GM12878 (cell line): ENCODE data around the gene MIA3. TPM values are rescaled to one million over a fixed set of nuclear protein-coding genes. Genes with fewer than 3 reads are reported as not detected.

Experiments
- ATF7 ChIP-seq: fragments of 450-650 bp; IDR thresholded peaks from 2 replicates; pipeline ENCODE4 v1.6.1; 2016; ENCODE audit warnings: low read depth, mild to moderate bottlenecking
- CBX5 ChIP-seq: sonication (generic); IDR thresholded peaks from 2 replicates; pipeline ENCODE4 v1.6.1; 2016; ENCODE audit warnings: low read depth, moderate library complexity, mild to moderate bottlenecking, inconsistent platforms
- E4F1 ChIP-seq: fragments of 450-650 bp; IDR thresholded peaks from 2 replicates; pipeline ENCODE4 v1.6.1; 2018; ENCODE audit warnings: borderline replicate concordance, mild to moderate bottlenecking; ENCODE audit not compliant: partially characterized antibody
- FOXM1 ChIP-seq: IDR thresholded peaks from 2 replicates; pipeline ENCODE4 v1.6.1; 2012; ENCODE audit warnings: low read depth, mild to moderate bottlenecking, inconsistent platforms, low read length, moderate library complexity
- MYB ChIP-seq: fragments of 150-350 bp; IDR thresholded peaks from 2 replicates; pipeline ENCODE4 v1.6.1; 2014; ENCODE audit warnings: mild to moderate bottlenecking, low read depth, low read length, borderline replicate concordance
- PML ChIP-seq: IDR thresholded peaks from 2 replicates; pipeline ENCODE4 v1.6.1; 2012; ENCODE audit warnings: low read length, inconsistent platforms
- POU2F2 ChIP-seq: IDR thresholded peaks from 3 replicates; pipeline ENCODE4 v1.6.1; 2011; ENCODE audit warnings: low read depth, mild to moderate bottlenecking, low read length, borderline replicate concordance
- SKIL ChIP-seq: fragments of 450-650 bp; IDR thresholded peaks from 2 replicates; pipeline ENCODE4 v1.6.1; 2017; ENCODE audit warnings: mild to moderate bottlenecking, low read depth, inconsistent platforms; ENCODE audit not compliant: poor library complexity, severe bottlenecking
- SRF ChIP-seq, 2 experiments: IDR thresholded peaks; 2 replicates each; pipeline ENCODE4 v1.6.1; 2011; ENCODE audit warnings: low read depth in 2 of 2, low read length in 2 of 2, mild to moderate bottlenecking in 1 of 2, moderate library complexity in 1 of 2
- TAF1 ChIP-seq: IDR thresholded peaks from 2 replicates; pipeline ENCODE4 v1.6.1; 2011; ENCODE audit warnings: mild to moderate bottlenecking, low read depth, low read length, borderline replicate concordance
- TBL1XR1 ChIP-seq: IDR thresholded peaks from 2 replicates; pipeline ENCODE4 v1.6.1; 2012; ENCODE audit warnings: low read depth, low read length, improper control_type of control experiment
- TCF3 ChIP-seq: IDR thresholded peaks from 2 replicates; pipeline ENCODE4 v1.6.1; 2012; ENCODE audit warnings: low read depth, mild to moderate bottlenecking, low read length, borderline replicate concordance; ENCODE audit not compliant: insufficient read depth
- ZNF217 ChIP-seq: fragments of 450-650 bp; IDR thresholded peaks from 2 replicates; pipeline ENCODE4 v1.6.1; 2017; ENCODE audit warnings: antibody characterized with exemption, mild to moderate bottlenecking
- ZNF592 ChIP-seq: fragments of 450-650 bp; IDR thresholded peaks from 2 replicates; pipeline ENCODE4 v1.6.1; 2017; ENCODE audit warnings: mild to moderate bottlenecking, moderate library complexity
- ZNF687 ChIP-seq: fragments of 450-650 bp; IDR thresholded peaks from 2 replicates; pipeline ENCODE4 v1.6.1; 2017; ENCODE audit warnings: mild to moderate bottlenecking, moderate library complexity
- polyA plus RNA-seq, 11 experiments: library from polyadenylated mRNA; depleted of rRNA in 4 of 11; unstranded in 6 of 11; stranded (reverse) in 5 of 11; fragments of >200 nt; fragmentation: Nextera tagmentation in 4 of 11; fragmentation: Illumina TruSeq in 1 of 11; extraction: Ambion mirVana in 4 of 11; extraction: Trizol in 1 of 11; gene quantifications; 1 replicate in 1 of 11; 2 replicates in 10 of 11; pipeline versions ENCODE4 v1.2.1 to v1.2.3, GENCODE V29; 2011 to 2016; ENCODE audit warnings: inconsistent platforms in 2 of 11, missing spikeins in 2 of 11, low read depth in 1 of 11
- total RNA-seq, 4 experiments: library from RNA; depleted of rRNA in 3 of 4; stranded (reverse); fragments of >200 nt in 3 of 4; fragmentation: Illumina TruSeq in 1 of 4; extraction: Trizol in 1 of 4; gene quantifications; 2 replicates each; pipeline versions ENCODE4 v1.2.1 to v1.2.3, GENCODE V29; 2013 to 2021

Gene MIA3
- total and polyA plus RNA-seq, 10 of the 15 experiments (the other 5 are each of a cell fraction or from before 2014, with no cell fraction given): 12.9 to 50.8 (median 30.3) TPM

GRCh38 chr1:222589462-222590302 lies 28.2 kb upstream of the MIA3 start, which contains the start of gene TAF1A (continued):
- peak; percentile 90 for TF ChIP-seq ZNF687
- TF ChIP-seq TCF3: no peak
- no peak for TF ChIP-seq ZNF592
- TF ChIP-seq TAF1: peak; percentile 68; the same call in 1 of the 2 replicates
- TF ChIP-seq TBL1XR1: peak; percentile 59
- TF ChIP-seq FOXM1: no peak
- peak; percentile 41 for TF ChIP-seq E4F1
- TF ChIP-seq ATF7: peak; percentile 61
- peak; percentile 65 for TF ChIP-seq PML
- peak; percentile 39; the same call in 1 of the 3 replicates for TF ChIP-seq POU2F2
- peak; percentile 24 for TF ChIP-seq SKIL
- no peak for TF ChIP-seq MYB
- no peak for TF ChIP-seq ZNF217
- no peak for TF ChIP-seq CBX5
- TF ChIP-seq SRF (IDR thresholded peaks at IDR 0.05; ENCODE audit: low read depth in 2 of 2, low read length in 2 of 2): peak; percentile 26 to 38; a peak in 1 of 4 replicates
